ENCODE data around the gene SCRN2.

The SCRN2 gene
- 16.8 to 31.9 (median 20.9) reads per million in 4 donors for total RNA-seq

GRCh38 chr17:47840742-47841487 is at the start of gene SCRN2:
Gene SCRN2 (minus strand): TSS chr17:47841273. CDS start chr17:47840843, 430 bp downstream.
- peak; percentile 66 to 88 (median 75) for DNase-seq

GRCh38 chr17:47889734-47890529 is 48.9 kb upstream of the SCRN2 start:
- peak; percentile 74 to 92 (median 81) for DNase-seq

GRCh38 chr17:47888293-47888692 is 47.2 kb upstream of the SCRN2 start:
- DNase-seq, result no peak

- no peak for DNase-seq
Measured at GRCh38 chr17:47884905-47885730, 44.0 kb upstream of the SCRN2 start.

- DNase-seq, result no peak
Measured at GRCh38 chr17:47884427-47884740, 43.3 kb upstream of the SCRN2 start.

- DNase-seq, result no peak
Measured at GRCh38 chr17:47883589-47884426, 42.7 kb upstream of the SCRN2 start.

GRCh38 chr17:47882695-47883588 is 41.9 kb upstream of the SCRN2 start:
- DNase-seq, result no peak

- no peak for DNase-seq
Measured at GRCh38 chr17:47882247-47882646, 41.2 kb upstream of the SCRN2 start.

- no peak for DNase-seq
Measured at GRCh38 chr17:47879776-47880454, 38.8 kb upstream of the SCRN2 start.

GRCh38 chr17:47879028-47879585 is 38.0 kb upstream of the SCRN2 start:
- DNase-seq, result no peak

GRCh38 chr17:47878203-47879027 is 37.3 kb upstream of the SCRN2 start:
- no peak for DNase-seq

- no peak for DNase-seq
Measured at GRCh38 chr17:47877368-47878034, 36.4 kb upstream of the SCRN2 start.

- DNase-seq, result no peak
Measured at GRCh38 chr17:47875011-47875985, 34.2 kb upstream of the SCRN2 start.

GRCh38 chr17:47873200-47874090 is 32.4 kb upstream of the SCRN2 start:
- DNase-seq, result no peak

- no peak for DNase-seq
Measured at GRCh38 chr17:47872651-47873161, 31.6 kb upstream of the SCRN2 start.

- DNase-seq, result no peak
Measured at GRCh38 chr17:47872019-47872650, 31.1 kb upstream of the SCRN2 start.
